Stimulated activated naive CD8-positive, alpha-beta T cell treated with anti-CD3 and anti-CD28 coated beads, Interleukin-15, amount 100 ng/mL, for 72 hours (primary cell): ENCODE data around the gene OLIG2.
A peak's percentile ranks its signal among the peaks of the same experiment; 100 is the strongest.

Experiments
- ATAC-seq: fragments of 150-1000 bp; cut with Tn5 transposase; 2 replicates; pipeline ENCODE4 v1.10.0; 2021; ENCODE audit warnings: mild to moderate bottlenecking, moderate library complexity
- DNase-seq, 2 donors: peaks; one replicate each; pipeline ENCODE4 v3.0.0; 2021 to 2022
- H3K27ac Mint-ChIP-seq, 2 donors: one replicate each; pipeline ENCODE4 v1.8.0; 2022; ENCODE audit warnings: mild to moderate bottlenecking in 2 of 2, mixed read lengths in 2 of 2, moderate library complexity in 2 of 2
- H3K27me3 Mint-ChIP-seq: one replicate; pipeline ENCODE4 v1.8.0; 2022; ENCODE audit warnings: mixed read lengths
- H3K4me1 Mint-ChIP-seq: one replicate; pipeline ENCODE4 v1.8.0; 2022; ENCODE audit warnings: mild to moderate bottlenecking, mixed read lengths
- H3K4me3 Mint-ChIP-seq, 2 donors: one replicate each; pipeline ENCODE4 v1.8.0; 2022; ENCODE audit warnings: mild to moderate bottlenecking in 2 of 2, mixed read lengths in 2 of 2, moderate library complexity in 1 of 2
- H3K9me3 Mint-ChIP-seq, 2 donors: one replicate each; pipeline ENCODE4 v1.8.0; 2022; ENCODE audit warnings: mixed read lengths in 2 of 2

Gene OLIG2

GRCh38 chr21:33025489-33026442 is at the start of gene OLIG2:
Gene OLIG2 (plus strand): TSS chr21:33025935. CDS start chr21:33026863, 928 bp downstream.
- Mint-ChIP-seq H3K9me3 (no peaks in the 10 kb centered on the region), H3K27me3 (peaks cover 97% of the 10 kb centered on the region), H3K4me3 (peak within 1 kb of the TSS; percentile 65 to 73), H3K4me1 (peaks cover 81% of the 10 kb centered on the region), H3K27ac (peak within 1 kb of the TSS in 1 of 2 donors; percentile 20)
- DNase-seq (no peak), ATAC-seq (no peak)

- no peak for DNase-seq
- no peaks in the 10 kb centered on the region for H3K4me1 Mint-ChIP-seq
- no peaks in the 10 kb centered on the region for H3K9me3 Mint-ChIP-seq
These were observed 48.9 kb upstream of the OLIG2 start for GRCh38 chr21:32976791-32977190.

GRCh38 chr21:32977216-32977615 is 48.5 kb upstream of the OLIG2 start:
- Mint-ChIP-seq H3K4me1 (no peaks in the 10 kb centered on the region), H3K9me3 (no peaks in the 10 kb centered on the region), H3K27ac (peak overlapping the region in 1 of 2 donors; percentile 41), H3K4me3 (no peak overlapping the region), H3K27me3 (peaks cover 18% of the 10 kb centered on the region)
- DNase-seq = no peak
- ATAC-seq = no peak

More at GRCh38 chr21:32976791-32977190, 48.9 kb upstream of the OLIG2 start:
- peak overlapping the region in 1 of 2 donors; percentile 41 for H3K27ac Mint-ChIP-seq
- no peak for ATAC-seq
- peaks cover 18% of the 10 kb centered on the region for H3K27me3 Mint-ChIP-seq
- H3K4me3 Mint-ChIP-seq = no peak overlapping the region

GRCh38 chr21:32978331-32979270 is 47.1 kb upstream of the OLIG2 start:
- no peak overlapping the region for H3K4me3 Mint-ChIP-seq
- H3K27me3 Mint-ChIP-seq = peaks cover 18% of the 10 kb centered on the region
- H3K27ac Mint-ChIP-seq = no peak overlapping the region

GRCh38 chr21:32979598-32980268 is 46.0 kb upstream of the OLIG2 start:
- H3K27me3 Mint-ChIP-seq = peaks cover 18% of the 10 kb centered on the region
- H3K4me3 Mint-ChIP-seq = no peak overlapping the region
- no peak overlapping the region for H3K27ac Mint-ChIP-seq
- no peak for DNase-seq
- no peak for ATAC-seq
- no peaks in the 10 kb centered on the region for H3K9me3 Mint-ChIP-seq
- no peaks in the 10 kb centered on the region for H3K4me1 Mint-ChIP-seq

More at GRCh38 chr21:32978331-32979270, 47.1 kb upstream of the OLIG2 start:
- ATAC-seq (no peak), DNase-seq (no peak)
- Mint-ChIP-seq H3K4me1 (no peaks in the 10 kb centered on the region), H3K9me3 (no peaks in the 10 kb centered on the region)

GRCh38 chr21:32981096-32981495 is 44.6 kb upstream of the OLIG2 start:
- Mint-ChIP-seq H3K4me1 (no peaks in the 10 kb centered on the region), H3K27ac (no peak overlapping the region), H3K9me3 (no peaks in the 10 kb centered on the region), H3K4me3 (no peak overlapping the region), H3K27me3 (peaks cover 10% of the 10 kb centered on the region)
- DNase-seq (no peak), ATAC-seq (no peak)

GRCh38 chr21:32990666-32991065 is 35.1 kb upstream of the OLIG2 start:
- no peak for ATAC-seq
- Mint-ChIP-seq H3K27ac (no peak overlapping the region), H3K9me3 (no peaks in the 10 kb centered on the region), H3K4me1 (no peaks in the 10 kb centered on the region), H3K27me3 (peaks cover 17% of the 10 kb centered on the region), H3K4me3 (no peak overlapping the region)
- DNase-seq = no peak

- no peak overlapping the region for H3K27ac Mint-ChIP-seq
These were observed 34.4 kb upstream of the OLIG2 start for GRCh38 chr21:32991361-32991760.

GRCh38 chr21:32993894-32994293 is 31.8 kb upstream of the OLIG2 start:
- Mint-ChIP-seq H3K4me3 (no peak overlapping the region), H3K9me3 (peaks cover 0 to 6% of the 10 kb centered on the region in 2 donors)
- no peak for ATAC-seq

More at GRCh38 chr21:32991361-32991760, 34.4 kb upstream of the OLIG2 start:
- H3K4me1 Mint-ChIP-seq = no peaks in the 10 kb centered on the region
- no peak for ATAC-seq
- peaks cover 17% of the 10 kb centered on the region for H3K27me3 Mint-ChIP-seq
- no peaks in the 10 kb centered on the region for H3K9me3 Mint-ChIP-seq
- no peak for DNase-seq
- H3K4me3 Mint-ChIP-seq = no peak overlapping the region

GRCh38 chr21:32994305-32994704 is 31.4 kb upstream of the OLIG2 start:
- no peaks in the 10 kb centered on the region for H3K4me1 Mint-ChIP-seq
- no peak for ATAC-seq
- H3K4me3 Mint-ChIP-seq = no peak overlapping the region
- no peak overlapping the region for H3K27ac Mint-ChIP-seq
- H3K27me3 Mint-ChIP-seq = peaks cover 17% of the 10 kb centered on the region
- no peak for DNase-seq
- H3K9me3 Mint-ChIP-seq = peaks cover 0 to 6% of the 10 kb centered on the region in 2 donors

More at GRCh38 chr21:32993894-32994293, 31.8 kb upstream of the OLIG2 start:
- Mint-ChIP-seq H3K27me3 (peaks cover 17% of the 10 kb centered on the region), H3K4me1 (no peaks in the 10 kb centered on the region), H3K27ac (no peak overlapping the region)
- DNase-seq = no peak

- peaks cover 26% of the 10 kb centered on the region for H3K27me3 Mint-ChIP-seq
- DNase-seq (no peak), ATAC-seq (no peak)
- H3K27ac Mint-ChIP-seq = no peak overlapping the region
- H3K4me3 Mint-ChIP-seq = no peak overlapping the region
- H3K4me1 Mint-ChIP-seq = no peaks in the 10 kb centered on the region
- H3K9me3 Mint-ChIP-seq = no peaks in the 10 kb centered on the region
These were observed 18.0 kb upstream of the OLIG2 start for GRCh38 chr21:33007747-33008146.

- Mint-ChIP-seq H3K27ac (no peak overlapping the region), H3K4me3 (no peak overlapping the region), H3K27me3 (peaks cover 27% of the 10 kb centered on the region), H3K4me1 (no peaks in the 10 kb centered on the region), H3K9me3 (no peaks in the 10 kb centered on the region)
- DNase-seq (no peak), ATAC-seq (no peak)
These were observed 17.2 kb upstream of the OLIG2 start for GRCh38 chr21:33008333-33009051.

GRCh38 chr21:33010931-33011330 is 14.8 kb upstream of the OLIG2 start:
- ATAC-seq (no peak), DNase-seq (no peak)
- Mint-ChIP-seq H3K9me3 (no peaks in the 10 kb centered on the region), H3K27me3 (peaks cover 48% of the 10 kb centered on the region), H3K4me1 (no peaks in the 10 kb centered on the region), H3K4me3 (no peak overlapping the region), H3K27ac (no peak overlapping the region)

- Mint-ChIP-seq H3K4me3 (no peak overlapping the region), H3K27me3 (peaks cover 53% of the 10 kb centered on the region), H3K27ac (no peak overlapping the region), H3K4me1 (no peaks in the 10 kb centered on the region), H3K9me3 (no peaks in the 10 kb centered on the region)
- ATAC-seq = no peak
- no peak for DNase-seq
These were observed 14.3 kb upstream of the OLIG2 start for GRCh38 chr21:33011462-33011861.
